ENCODE data around the gene DNAJC30. TPM values are rescaled to one million over a fixed set of nuclear protein-coding genes. Genes with fewer than 3 reads are reported as not detected.

Gene DNAJC30
- total and polyA plus RNA-seq, 2 of the 8 experiments (the other 6 are each of a cell fraction or from before 2014, with no cell fraction given), result 6.1 to 6.3 TPM

DNA sequence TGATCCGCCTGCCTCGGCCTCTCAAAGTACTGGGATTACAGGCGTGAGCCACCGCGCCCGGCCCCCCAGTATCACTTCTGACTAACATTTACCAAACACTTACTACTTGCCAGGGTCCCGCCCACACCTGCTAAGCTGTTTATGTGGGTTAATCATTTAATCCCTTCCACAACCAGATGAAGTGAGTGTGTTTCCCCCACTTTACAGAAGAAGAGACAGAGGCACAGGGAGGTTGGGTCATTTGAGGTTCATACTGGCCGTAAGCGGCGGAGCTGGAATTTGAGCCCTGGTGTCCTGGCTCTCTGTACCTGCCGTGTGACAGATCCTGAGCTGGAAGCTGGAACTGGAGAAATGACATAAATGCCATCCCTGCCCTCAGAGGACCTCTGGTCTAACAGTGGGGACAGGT lies 30.7 kb downstream of the DNAJC30 start (continued):
- TF ChIP-seq HDAC2 (IDR thresholded peaks at IDR 0.05; ENCODE audit: borderline replicate concordance in 1 of 2, low read depth in 2 of 2, low read length in 2 of 2), result no peak
- TF ChIP-seq CEBPB (IDR thresholded peaks at IDR 0.05; ENCODE audit: low read depth, low read length), result no peak
- TF ChIP-seq POLR2AphosphoS5 (IDR thresholded peaks at IDR 0.05; ENCODE audit: low read depth, low read length), result no peak
